Suprapubic skin (tissue), 3 donors: ENCODE results near the gene SPTY2D1.

ENCODE experiments used
- POLR2AphosphoS5 ChIP-seq, 3 donors: sonication (generic); formaldehyde crosslinking; IDR thresholded peaks; one replicate each; pipeline ENCODE4 v1.6.1; 2017; ENCODE audit warnings: antibody characterized with exemption in 3 of 3
- TF ChIP-seq, protein P1 (sequence below), 2 donors: fragments of 200-600 bp in 1 of 2; fragments of 450-650 bp in 1 of 2; sonication (generic) in 1 of 2; IDR thresholded peaks; one replicate each; pipeline ENCODE4 v1.5.1; 2016 to 2019; ENCODE audit warnings: antibody characterized with exemption in 2 of 2, mild to moderate bottlenecking in 1 of 2, moderate library complexity in 1 of 2

DNA sequence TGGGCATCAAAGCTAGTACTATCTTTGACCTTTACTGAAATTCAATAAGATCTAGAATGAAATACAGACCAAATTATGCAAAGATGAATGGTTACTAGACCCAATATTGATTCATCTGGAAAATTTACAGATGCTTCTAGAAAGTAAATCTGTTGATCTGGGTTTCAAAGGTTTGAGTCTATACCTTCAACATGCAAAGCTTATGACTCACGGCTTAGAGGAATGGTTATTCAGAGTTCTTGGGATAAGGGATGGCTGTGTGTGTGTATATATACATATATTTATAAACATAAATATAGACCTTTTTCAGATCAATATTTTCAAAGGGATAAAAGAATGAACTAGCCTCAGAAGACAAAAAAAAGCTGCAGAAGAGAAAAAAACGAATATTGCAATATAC lies 1.3 kb downstream of the SPTY2D1 start:
- TF ChIP-seq, protein P1, sequence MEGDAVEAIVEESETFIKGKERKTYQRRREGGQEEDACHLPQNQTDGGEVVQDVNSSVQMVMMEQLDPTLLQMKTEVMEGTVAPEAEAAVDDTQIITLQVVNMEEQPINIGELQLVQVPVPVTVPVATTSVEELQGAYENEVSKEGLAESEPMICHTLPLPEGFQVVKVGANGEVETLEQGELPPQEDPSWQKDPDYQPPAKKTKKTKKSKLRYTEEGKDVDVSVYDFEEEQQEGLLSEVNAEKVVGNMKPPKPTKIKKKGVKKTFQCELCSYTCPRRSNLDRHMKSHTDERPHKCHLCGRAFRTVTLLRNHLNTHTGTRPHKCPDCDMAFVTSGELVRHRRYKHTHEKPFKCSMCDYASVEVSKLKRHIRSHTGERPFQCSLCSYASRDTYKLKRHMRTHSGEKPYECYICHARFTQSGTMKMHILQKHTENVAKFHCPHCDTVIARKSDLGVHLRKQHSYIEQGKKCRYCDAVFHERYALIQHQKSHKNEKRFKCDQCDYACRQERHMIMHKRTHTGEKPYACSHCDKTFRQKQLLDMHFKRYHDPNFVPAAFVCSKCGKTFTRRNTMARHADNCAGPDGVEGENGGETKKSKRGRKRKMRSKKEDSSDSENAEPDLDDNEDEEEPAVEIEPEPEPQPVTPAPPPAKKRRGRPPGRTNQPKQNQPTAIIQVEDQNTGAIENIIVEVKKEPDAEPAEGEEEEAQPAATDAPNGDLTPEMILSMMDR (IDR thresholded peaks at IDR 0.05): no peak
- no peak for TF ChIP-seq POLR2AphosphoS5 (IDR thresholded peaks at IDR 0.05)
